ENCODE data around the gene ZNF554.
"Not testable (repeated sequence)": the region's sequence is repeated elsewhere in the genome, so short reads cannot be mapped to it uniquely, and the experiment has no call there.

The ZNF554 gene

GRCh38 chr19:2807379-2808128 lies 12.1 kb upstream of the ZNF554 start:
- no peak for DNase-seq (ENCODE audit: low spot score)

- no peak for DNase-seq (ENCODE audit: low spot score)
Measured at GRCh38 chr19:2808129-2808941, 11.3 kb upstream of the ZNF554 start.

GRCh38 chr19:2809387-2810140 lies 10.1 kb upstream of the ZNF554 start:
- DNase-seq (ENCODE audit: low spot score) = no peak

GRCh38 chr19:2810141-2811091 lies 9.3 kb upstream of the ZNF554 start:
- no peak for DNase-seq (ENCODE audit: low spot score)

- no peak for DNase-seq (ENCODE audit: low spot score)
Measured at GRCh38 chr19:2811221-2811722, 8.4 kb upstream of the ZNF554 start.

GRCh38 chr19:2811735-2812413 lies 7.8 kb upstream of the ZNF554 start:
- DNase-seq (ENCODE audit: low spot score) = no peak

GRCh38 chr19:2812414-2813234 lies 7.0 kb upstream of the ZNF554 start:
- no peak for DNase-seq (ENCODE audit: low spot score)

- DNase-seq (ENCODE audit: low spot score) = no peak
Measured at GRCh38 chr19:2813235-2814160, 6.2 kb upstream of the ZNF554 start.

- no peak for DNase-seq (ENCODE audit: low spot score)
Measured at GRCh38 chr19:2814426-2814825, 5.2 kb upstream of the ZNF554 start.

- no peak for DNase-seq (ENCODE audit: low spot score)
Measured at GRCh38 chr19:2815191-2815614, 4.5 kb upstream of the ZNF554 start.

- no peak for DNase-seq (ENCODE audit: low spot score)
Measured at GRCh38 chr19:2815923-2816322, 3.7 kb upstream of the ZNF554 start.

- DNase-seq (ENCODE audit: low spot score) = no peak
Measured at GRCh38 chr19:2816641-2817040, 3.0 kb upstream of the ZNF554 start.

- not testable (repeated sequence) for DNase-seq (ENCODE audit: low spot score)
Measured at GRCh38 chr19:2817237-2817829, 2.3 kb upstream of the ZNF554 start.

- DNase-seq (ENCODE audit: low spot score) = no peak
Measured at GRCh38 chr19:2820112-2820702, 539 bp downstream of the ZNF554 start.

- no peak for DNase-seq (ENCODE audit: low spot score)
Measured at GRCh38 chr19:2822846-2823245, 3.2 kb downstream of the ZNF554 start.

- DNase-seq (ENCODE audit: low spot score) = no peak
Measured at GRCh38 chr19:2823646-2824045, 4.0 kb downstream of the ZNF554 start.

- no peak for DNase-seq (ENCODE audit: low spot score)
Measured at GRCh38 chr19:2824129-2824528, 4.5 kb downstream of the ZNF554 start.

- DNase-seq (ENCODE audit: low spot score) = no peak
Measured at GRCh38 chr19:2827022-2827421, 7.4 kb downstream of the ZNF554 start.
